Endodermal cell (in vitro differentiated cells): Measurements from ENCODE around the gene GUSB. TPM values are rescaled to one million over a fixed set of nuclear protein-coding genes. Genes with fewer than 3 reads are reported as not detected.
"Not testable (repeated sequence)": the region's sequence is repeated elsewhere in the genome, so short reads cannot be mapped to it uniquely, and the experiment has no call there.

Experiments
- DNase-seq: peaks from one replicate; pipeline ENCODE4 v3.0.0-alpha.2; 2017
- H3K27ac ChIP-seq: 2 replicates; pipeline ENCODE4 v1.5.1; 2013; ENCODE audit warnings: mild to moderate bottlenecking, low read depth, low read length, moderate library complexity
- H3K27me3 ChIP-seq: 2 replicates; pipeline ENCODE4 v1.6.1; 2013; ENCODE audit warnings: mild to moderate bottlenecking, low read length, moderate library complexity; ENCODE audit not compliant: insufficient read depth, control insufficient read depth, poor library complexity, severe bottlenecking
- H3K36me3 ChIP-seq: 2 replicates; pipeline ENCODE4 v1.7.0; 2013; ENCODE audit warnings: mild to moderate bottlenecking, low read length, moderate library complexity; ENCODE audit not compliant: control insufficient read depth, insufficient read depth
- H3K4me1 ChIP-seq: one replicate; pipeline ENCODE4 v1.7.0; 2013; ENCODE audit warnings: low read length; ENCODE audit not compliant: control insufficient read depth, insufficient read depth
- H3K4me3 ChIP-seq: 2 replicates; pipeline ENCODE4 v1.5.1; 2013; ENCODE audit warnings: mild to moderate bottlenecking, low read length, moderate library complexity
- H3K9ac ChIP-seq: 2 replicates; pipeline ENCODE4 v1.6.1; 2013; ENCODE audit warnings: mild to moderate bottlenecking, low read length, moderate library complexity; ENCODE audit not compliant: poor library complexity, severe bottlenecking; ENCODE audit errors: extremely low read depth
- H3K9me3 ChIP-seq: 2 replicates; pipeline ENCODE4 v1.6.1; 2013; ENCODE audit warnings: mild to moderate bottlenecking, low read length, moderate library complexity; ENCODE audit not compliant: control insufficient read depth
- H3K27ac Mint-ChIP-seq: 2 replicates; pipeline ENCODE4 v1.8.0; 2020; ENCODE audit warnings: mixed read lengths
- H3K27me3 Mint-ChIP-seq: 2 replicates; pipeline ENCODE4 v1.8.0; 2021; ENCODE audit warnings: mild to moderate bottlenecking, mixed read lengths; ENCODE audit not compliant: insufficient read depth
- H3K36me3 Mint-ChIP-seq: 2 replicates; pipeline ENCODE4 v1.8.0; 2020; ENCODE audit warnings: low read depth, mixed read lengths
- H3K4me1 Mint-ChIP-seq: 2 replicates; pipeline ENCODE4 v1.8.0; 2020; ENCODE audit warnings: mixed read lengths
- H3K4me3 Mint-ChIP-seq: 2 replicates; pipeline ENCODE4 v1.8.0; 2020; ENCODE audit warnings: mild to moderate bottlenecking, moderate library complexity, mixed read lengths
- H3K9me3 Mint-ChIP-seq: 2 replicates; pipeline ENCODE4 v1.8.0; 2020; ENCODE audit warnings: mild to moderate bottlenecking, mixed read lengths
- WGBS, 2 experiments: methylation state at CpG; one replicate each; pipeline versions ENCODE4 v1.1.5 to v1.1.7; 2013; ENCODE audit warnings: missing lambda C conversion rate in 2 of 2, mixed read lengths in 1 of 2; ENCODE audit not compliant: insufficient coverage in 1 of 2, insufficient read length in 1 of 2; 5-methylcytosine and 5-hydroxymethylcytosine counted together
- total RNA-seq, 2 donors: library from RNA; stranded (reverse); fragmentation: NEBNext Ultra II Directional in 1 of 2; extraction: Animal tissue kit (Norgen Biotek cat#: 25700) in 1 of 2; gene quantifications; 2 replicates in 1 of 2; 3 replicates in 1 of 2; pipeline ENCODE4 v1.2.1, GENCODE V29; 2021
- TF ChIP-seq, protein P1 (sequence below): fragments of 200-600 bp; sonication (generic); conservative IDR thresholded peaks from 2 replicates; pipeline ENCODE4 v1.5.0; 2021; ENCODE audit warnings: antibody characterized with exemption, mild to moderate bottlenecking

GUSB gene
- total RNA-seq, 2 donors from 2014 or later, result 54.5 to 60.6 TPM

DNA sequence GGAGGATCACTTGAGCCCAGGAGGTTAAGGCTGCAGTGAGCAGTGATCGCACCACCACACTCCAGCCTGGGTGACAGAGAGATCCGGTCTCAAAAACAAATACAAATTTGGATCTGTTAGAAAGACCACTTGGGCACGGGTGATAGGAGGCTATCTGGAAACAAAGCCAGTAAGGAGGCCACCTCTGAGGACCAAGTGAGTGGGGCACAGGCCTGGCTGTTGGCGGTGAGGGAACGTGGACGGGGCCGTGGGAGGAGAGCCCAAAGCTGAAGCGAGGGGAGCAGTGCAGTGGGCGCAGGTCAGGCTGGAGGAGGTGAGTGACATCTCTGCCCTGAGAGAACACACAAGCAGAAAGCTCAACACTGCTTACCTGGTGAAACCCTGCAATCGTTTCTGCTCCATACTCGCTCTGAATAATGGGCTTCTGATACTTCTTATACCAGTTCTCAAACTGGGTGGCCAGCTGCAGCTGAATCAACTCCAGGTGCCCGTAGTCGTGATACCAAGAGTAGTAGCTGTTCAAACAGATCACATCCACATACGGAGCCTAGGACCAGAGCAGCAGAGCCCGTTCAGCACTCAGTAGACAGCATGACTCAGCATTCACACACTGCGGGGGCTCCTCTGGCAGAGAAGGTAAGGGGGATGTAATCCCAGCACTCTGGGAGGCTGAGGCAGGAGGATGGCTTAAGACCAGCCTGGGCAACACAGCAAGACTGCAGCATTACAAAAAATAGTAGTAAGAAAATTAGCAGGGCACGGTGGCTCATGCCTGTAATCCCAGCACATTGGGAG is 14.5 kb downstream of the GUSB start:
- no peak overlapping the region for H3K27ac ChIP-seq
- Mint-ChIP-seq H3K4me1 (no peaks in the 10 kb centered on the region), H3K36me3 (peaks cover 87% of the 10 kb centered on the region), H3K27me3 (no peaks in the 10 kb centered on the region), H3K4me3 (no peak overlapping the region), H3K9me3 (no peaks in the 10 kb centered on the region), H3K27ac (peak overlapping the region; percentile 68)
- no peaks in the 10 kb centered on the region for H3K27me3 ChIP-seq
- H3K9me3 ChIP-seq, result no peaks in the 10 kb centered on the region
- WGBS, 2 experiments, result 96 to 98% methylated on average over 13 to 17 of the region's 17 CpGs
- no peaks in the 10 kb centered on the region for H3K4me1 ChIP-seq
- H3K36me3 ChIP-seq, result peaks cover 83% of the 10 kb centered on the region
- no peak overlapping the region for H3K9ac ChIP-seq
- no peak for DNase-seq
- TF ChIP-seq, protein P1, sequence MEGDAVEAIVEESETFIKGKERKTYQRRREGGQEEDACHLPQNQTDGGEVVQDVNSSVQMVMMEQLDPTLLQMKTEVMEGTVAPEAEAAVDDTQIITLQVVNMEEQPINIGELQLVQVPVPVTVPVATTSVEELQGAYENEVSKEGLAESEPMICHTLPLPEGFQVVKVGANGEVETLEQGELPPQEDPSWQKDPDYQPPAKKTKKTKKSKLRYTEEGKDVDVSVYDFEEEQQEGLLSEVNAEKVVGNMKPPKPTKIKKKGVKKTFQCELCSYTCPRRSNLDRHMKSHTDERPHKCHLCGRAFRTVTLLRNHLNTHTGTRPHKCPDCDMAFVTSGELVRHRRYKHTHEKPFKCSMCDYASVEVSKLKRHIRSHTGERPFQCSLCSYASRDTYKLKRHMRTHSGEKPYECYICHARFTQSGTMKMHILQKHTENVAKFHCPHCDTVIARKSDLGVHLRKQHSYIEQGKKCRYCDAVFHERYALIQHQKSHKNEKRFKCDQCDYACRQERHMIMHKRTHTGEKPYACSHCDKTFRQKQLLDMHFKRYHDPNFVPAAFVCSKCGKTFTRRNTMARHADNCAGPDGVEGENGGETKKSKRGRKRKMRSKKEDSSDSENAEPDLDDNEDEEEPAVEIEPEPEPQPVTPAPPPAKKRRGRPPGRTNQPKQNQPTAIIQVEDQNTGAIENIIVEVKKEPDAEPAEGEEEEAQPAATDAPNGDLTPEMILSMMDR, result no peak
- H3K4me3 ChIP-seq, result no peak overlapping the region

DNA sequence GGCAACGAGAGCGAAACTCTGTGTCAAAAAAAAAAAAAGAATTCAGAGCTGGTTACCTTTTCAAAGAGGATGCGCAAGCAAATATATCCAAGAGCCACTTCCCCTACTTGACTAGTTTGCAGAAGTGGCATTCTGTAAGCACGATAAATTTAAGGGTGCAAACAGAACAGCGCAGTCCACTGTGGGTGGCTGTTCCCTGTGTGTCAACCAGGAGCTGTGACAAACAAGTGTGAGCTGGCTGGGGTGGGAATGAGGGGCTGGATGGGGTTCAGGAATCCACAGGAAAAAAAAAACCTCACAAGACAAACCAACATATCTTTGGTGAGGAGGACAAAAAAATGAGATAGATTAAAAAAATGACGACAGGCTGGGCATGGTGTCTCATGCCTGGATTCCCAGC is 15.9 kb downstream of the GUSB start:
- no peak overlapping the region for H3K27ac ChIP-seq
- H3K36me3 ChIP-seq, result peaks cover 85% of the 10 kb centered on the region
- Mint-ChIP-seq H3K9me3 (no peaks in the 10 kb centered on the region), H3K4me1 (no peaks in the 10 kb centered on the region), H3K4me3 (no peak overlapping the region), H3K27me3 (no peaks in the 10 kb centered on the region), H3K27ac (no peak overlapping the region), H3K36me3 (peaks cover 80% of the 10 kb centered on the region)
- H3K9ac ChIP-seq, result no peak overlapping the region
- H3K4me3 ChIP-seq, result no peak overlapping the region
- H3K27me3 ChIP-seq, result no peaks in the 10 kb centered on the region
- H3K4me1 ChIP-seq, result no peaks in the 10 kb centered on the region
- no peak for DNase-seq
- no peaks in the 10 kb centered on the region for H3K9me3 ChIP-seq
- 95 to 96% methylated on average over 4 to 6 of the region's 6 CpGs for WGBS, 2 experiments
- TF ChIP-seq, protein P1, result no peak

DNA sequence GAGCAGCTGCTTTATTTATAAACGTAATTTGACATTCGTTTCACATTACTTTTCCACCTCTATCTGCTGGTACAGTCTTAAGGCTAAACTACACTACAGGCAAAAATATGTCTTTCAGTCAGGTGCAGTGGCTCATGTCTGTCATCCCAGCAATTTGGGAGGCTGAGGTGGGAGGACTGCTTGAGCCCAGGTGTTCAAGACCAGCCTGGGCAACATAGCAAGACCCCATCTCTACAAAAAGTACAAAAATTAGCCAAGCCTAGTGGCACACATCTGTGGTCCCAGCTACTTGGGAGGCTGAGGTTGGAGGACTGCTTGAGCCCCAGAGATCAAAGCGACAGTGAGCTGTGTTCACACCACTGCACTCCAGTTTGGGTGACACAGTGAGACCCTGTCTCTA is 17.3 kb downstream of the GUSB start:
- not testable (repeated sequence) for H3K4me3 ChIP-seq, DNase-seq, H3K27me3 ChIP-seq, H3K27ac ChIP-seq, H3K27me3 Mint-ChIP-seq, H3K9me3 ChIP-seq, H3K9ac ChIP-seq, H3K4me3 Mint-ChIP-seq, H3K27ac Mint-ChIP-seq, H3K9me3 Mint-ChIP-seq, H3K4me1 Mint-ChIP-seq, H3K4me1 ChIP-seq
- H3K36me3 ChIP-seq, result peaks cover 89% of the 10 kb centered on the region
- 82 to 94% methylated on average over 2 to 3 of the region's 3 CpGs for WGBS, 2 experiments
- H3K36me3 Mint-ChIP-seq, result peaks cover 82% of the 10 kb centered on the region
